HG02973 (cell line): ENCODE data around the gene NPB.

ENCODE experiments used
- ATAC-seq: cut with Tn5 transposase; IDR thresholded peaks from one replicate; pipeline ENCODE4 v1.9.1; 2021; ENCODE audit warnings: moderate library complexity; ENCODE audit not compliant: unreplicated experiment

NPB gene

DNA sequence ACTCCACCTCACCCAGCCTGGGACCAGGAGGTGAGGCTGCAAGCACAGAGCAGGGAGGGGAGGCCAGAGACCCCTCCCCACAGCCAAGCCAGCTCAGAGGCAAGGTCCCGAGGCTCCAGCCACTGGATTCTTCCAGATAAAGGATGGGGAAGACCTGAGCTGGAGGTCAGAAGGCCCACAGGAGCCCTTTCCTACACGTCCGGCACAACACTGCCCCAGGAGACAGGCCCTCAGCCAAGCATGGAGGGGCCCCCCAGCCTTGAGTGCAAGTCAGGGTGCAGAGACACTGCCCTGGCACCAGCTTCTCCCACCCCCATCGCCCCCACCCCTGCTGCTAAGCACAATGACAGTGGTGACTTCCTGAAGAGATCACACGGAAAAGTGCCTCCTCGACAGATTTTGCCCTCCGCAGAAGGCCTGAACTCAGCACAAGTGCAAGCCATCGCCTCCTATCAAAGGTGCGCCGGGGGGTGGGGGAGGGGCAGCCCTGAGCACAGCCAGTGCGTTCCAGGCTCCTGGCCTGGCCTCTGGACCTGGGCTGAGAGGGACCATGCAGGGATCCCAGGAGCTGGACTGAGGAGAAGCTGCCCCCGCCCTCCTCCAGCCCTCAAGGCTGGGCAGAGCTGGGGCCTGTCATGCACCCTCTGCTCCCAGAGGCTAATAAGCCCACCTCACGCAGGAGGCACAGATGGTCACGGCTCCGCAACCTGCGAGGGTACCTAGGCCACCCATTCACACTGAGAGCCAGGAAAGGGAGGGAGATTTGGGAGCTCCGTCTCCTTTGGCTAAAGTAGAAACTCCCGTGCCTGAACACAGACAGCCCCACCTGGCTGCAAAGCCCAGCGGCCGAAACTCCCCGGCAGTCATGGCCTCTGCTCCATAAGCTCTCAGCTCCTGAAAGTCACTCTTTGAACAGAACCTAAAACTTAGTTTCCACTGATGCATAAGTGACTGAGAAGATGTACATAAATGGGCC is 22.8 kb downstream of the NPB start:
- ATAC-seq = no peak

DNA sequence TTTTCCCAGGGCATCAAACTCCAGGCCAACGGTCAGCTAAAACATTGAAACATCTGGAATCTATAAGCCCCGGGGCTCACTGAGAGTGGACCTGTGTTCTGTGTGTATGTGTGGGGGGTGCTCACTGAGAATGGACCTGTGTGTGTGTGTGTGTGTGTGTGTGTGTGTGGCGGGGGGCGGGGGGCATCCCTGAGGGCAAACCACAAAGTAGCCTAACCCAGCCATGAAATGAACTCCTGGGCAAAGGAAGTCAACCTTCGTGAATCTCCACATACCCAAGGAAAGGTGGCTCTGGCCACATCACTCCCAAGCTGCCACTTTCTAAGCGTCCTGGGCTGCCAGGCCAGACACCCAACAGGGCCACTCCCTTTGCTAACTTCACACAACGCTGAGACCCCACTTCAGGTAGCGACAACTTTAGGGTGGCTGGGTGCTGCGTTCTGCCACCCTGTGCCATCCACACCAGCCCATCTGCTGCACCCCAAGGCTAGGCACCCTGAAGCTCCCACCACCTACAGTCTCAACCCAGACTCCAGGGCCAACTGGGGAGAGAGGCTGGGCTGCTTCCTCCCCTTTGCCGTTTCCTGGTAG is 23.9 kb downstream of the NPB start:
- no peak for ATAC-seq

DNA sequence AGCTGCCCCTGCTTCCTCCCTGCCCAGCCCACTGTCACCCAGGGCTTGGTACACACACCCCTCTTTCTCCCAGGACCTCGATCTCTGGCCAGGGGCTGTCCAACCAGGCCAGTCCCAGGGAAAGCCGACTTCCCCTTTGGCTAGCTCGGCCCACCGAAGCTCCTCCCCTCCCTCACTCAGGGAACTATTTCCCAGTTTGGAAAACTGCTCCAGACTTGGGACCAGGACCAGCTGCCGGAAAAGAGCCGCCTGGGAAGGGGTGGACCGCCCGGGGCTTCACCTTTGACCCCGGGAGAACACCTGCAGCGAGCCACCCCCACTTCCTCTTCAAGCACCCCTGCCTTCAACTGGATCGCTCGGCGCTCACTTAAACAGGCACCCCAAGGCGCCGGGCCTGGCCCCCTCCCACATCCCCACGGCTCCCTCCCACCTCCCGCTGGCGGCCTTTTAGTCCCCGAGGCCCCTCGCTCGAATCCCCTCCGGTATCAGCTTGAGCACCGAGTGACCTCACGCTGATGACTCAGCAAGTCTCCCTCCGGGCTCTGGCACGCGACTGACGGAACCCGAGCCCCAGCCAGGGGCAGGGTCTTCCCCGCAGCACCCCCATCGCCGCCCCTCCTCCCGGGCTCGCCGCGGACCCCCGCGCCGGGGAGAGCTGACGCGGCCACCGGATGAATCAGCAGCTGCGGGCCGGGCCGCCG is 24.6 kb downstream of the NPB start:
- ATAC-seq = peak; percentile 19

DNA sequence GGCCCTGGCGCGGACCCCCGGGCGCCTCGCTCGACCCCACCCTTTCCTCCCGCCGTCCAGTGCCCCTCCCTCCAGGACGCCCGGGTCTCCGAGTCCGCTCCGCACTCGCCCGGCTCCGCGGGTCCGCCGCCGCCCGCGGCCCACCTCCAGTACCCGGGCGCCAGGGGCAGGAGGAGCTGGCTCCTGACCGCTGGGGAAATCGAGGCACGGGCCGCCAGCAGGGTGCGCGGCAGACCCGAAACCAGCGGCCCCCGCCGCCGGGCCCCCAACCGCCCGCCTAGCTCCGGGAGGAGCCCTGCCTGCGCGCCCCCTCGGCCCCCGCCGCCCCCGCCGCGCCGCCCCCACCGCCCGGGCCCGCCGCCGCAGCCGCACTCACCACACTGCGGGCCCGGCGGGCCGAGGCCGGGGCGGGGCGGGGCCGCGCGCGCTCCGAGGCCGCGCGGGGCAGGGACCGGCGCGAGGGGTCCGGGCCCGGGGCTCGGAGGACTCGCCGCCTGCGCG is 25.2 kb downstream of the NPB start:
- peak; percentile 16 for ATAC-seq

DNA sequence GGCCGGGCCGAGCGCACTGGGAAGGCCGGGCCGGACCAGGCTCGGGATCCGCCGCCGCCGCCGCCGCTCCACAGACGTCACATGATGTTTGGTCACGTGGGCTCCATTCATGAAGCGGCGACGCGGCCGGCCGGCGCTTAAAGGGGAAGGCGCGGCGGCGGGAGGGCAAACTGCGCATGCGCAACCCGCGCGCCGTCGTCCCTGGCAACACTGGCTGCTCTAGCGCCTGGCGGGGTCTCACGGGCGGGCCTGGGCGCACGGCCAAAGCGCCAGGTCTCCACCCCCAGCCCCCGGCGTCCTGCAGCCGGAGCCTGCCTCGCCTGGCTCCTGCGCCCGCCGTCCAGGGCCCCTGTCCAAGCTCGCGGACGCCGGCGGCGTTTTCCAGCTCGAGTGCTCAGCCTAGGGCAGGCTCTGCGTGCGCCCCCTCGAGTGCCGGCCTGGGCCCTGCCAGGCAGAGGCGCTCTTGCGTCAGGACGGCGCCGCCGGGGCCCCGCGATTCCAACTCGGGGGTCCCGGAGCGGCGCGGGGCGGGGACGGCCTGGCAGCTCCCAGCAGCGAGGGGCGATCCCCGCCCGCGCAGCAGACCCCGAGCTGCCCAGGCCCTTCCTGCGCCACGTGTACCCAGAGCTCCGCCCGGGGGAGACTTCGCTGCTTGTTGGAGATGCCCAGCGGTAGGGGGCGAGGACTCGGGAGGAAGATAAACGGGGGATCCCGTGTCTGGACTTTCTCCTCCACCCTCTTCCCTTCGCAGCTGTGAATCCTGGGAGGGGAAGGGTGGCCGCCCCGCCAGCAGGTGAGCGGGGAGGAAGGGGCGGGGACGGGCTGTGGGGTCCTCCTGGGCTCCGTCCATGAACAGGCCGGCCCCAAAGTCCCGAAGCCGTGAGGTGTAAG is 25.9 kb downstream of the NPB start, which contains the start of gene MAFG:
TSS of gene MAFG (minus strand) at position 83 of the 891 bp plus-strand sequence. CDS start 4,550 bp downstream, outside the sequence.
- ATAC-seq = peak; percentile 49

DNA sequence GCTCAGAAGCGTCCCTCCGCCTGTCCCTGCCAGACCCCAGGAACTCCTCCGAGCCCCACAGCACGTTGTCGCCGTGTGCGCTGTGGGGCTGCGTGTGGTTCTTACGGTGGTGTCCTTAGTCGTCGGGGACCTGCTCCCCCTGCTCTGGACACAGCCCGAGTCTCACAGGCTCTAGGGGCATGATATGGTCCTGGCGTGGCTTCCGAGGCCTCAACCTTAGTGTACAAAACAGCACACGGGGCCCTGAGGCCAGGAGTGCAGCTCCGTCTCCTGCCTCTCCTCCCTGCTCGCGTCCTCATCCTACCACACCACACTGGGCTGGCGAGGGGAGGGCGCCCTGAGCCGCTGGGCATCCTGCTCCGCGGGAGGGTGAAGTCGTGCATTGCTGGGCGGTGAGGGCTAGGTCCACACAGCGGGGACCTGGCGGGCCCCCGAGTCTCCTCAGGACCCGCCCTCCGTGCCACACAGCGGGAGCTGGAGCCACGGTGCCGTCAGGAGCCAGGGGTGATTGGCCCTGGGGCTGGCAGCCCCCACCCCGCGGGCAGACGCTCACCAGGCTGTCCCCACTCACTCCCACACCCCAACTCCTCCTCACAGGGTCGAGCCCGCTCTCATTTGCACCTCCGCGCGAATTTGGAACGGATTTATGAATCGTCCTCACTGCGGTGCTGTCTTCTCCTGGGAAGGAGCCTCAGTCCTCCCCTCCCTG is 26.7 kb downstream of the NPB start:
- no peak for ATAC-seq

DNA sequence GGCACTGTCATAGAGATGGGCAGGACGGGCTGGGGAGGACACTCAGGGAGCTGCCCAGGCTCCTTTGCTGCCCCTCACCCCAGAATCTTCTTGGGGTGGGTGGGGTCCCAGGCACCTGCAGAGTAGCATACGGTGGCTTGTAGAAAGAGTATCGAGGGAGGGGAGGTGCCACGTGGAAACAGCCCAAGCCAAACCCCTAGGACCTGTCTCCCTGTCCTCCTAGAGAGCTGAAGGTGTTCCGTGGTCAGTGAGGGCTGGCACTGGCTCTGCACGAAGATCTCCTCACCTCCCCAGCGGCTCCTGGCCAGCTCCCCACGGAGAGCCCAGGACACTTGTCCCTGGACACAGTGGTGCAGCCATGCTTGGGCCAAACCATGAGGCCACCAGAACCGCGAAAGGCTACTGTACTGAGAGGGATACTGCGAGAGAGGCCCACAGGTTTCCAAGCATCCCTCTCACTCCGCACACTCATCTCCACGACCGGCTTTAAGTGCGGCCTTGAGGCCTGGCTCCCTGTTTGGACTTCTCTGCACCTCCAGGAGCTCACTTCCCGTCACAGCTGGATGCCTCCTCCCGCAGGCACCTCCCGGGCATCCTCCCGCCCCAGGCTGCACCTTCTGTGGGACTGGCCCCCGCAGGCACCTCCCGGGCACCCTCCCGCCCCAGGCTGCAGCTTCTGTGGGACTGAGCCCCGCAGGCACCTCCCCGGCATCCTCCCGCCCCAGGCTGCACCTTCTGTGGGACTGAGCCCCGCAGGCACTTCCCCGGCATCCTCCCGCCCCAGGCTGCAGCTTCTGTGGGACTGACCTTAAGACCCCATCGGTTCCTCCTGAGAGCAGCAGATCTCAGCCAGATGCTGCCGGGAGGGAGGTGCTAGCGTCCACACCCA is 27.5 kb downstream of the NPB start:
- no peak for ATAC-seq

DNA sequence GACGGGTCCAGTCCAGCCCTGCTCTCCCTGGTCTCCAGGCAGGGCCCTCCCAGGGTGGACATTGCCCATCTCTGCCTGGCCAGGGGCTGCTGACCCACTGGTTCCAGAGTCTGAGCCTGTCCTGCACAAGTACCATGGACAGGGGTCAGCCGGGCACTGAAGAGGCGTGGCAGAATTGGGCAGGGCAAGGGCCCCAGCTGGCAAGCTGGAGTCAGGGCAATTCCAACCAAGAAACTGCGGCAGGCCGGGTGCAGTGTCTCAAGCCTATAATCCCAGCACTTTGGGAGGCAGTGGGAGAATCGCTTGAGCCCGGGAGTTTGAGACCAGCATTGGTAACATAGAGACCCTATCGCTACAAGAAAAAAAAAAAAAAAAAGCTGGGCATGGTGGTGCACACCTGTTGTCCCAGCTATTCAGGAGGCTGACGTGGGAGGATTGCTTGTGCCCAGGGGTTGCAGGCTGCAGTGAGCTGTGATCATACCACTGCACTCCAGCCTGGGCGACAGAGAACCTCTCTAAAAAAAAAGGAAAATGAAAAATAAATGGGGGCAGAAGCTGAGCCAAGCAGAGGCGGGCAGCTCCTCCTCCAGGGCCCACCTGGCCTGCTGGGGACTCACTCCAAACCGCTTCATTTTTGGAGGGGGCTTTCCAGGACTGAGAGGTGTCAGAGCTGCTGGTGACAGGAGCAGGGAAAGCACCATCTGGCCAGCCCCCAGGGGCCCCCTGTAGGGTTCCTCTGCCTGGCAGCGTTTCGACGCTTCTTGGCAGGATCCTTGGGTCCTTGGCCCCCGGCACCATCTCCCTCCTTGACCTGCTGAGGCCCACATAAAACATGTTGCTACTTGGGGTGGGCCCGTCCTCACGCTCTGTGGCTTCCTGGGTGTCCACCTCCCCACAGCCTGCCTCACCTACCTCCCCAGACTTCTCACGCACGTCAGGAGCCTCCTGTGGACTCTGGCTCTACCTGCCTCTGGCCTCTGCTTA is 28.4 kb downstream of the NPB start:
- ATAC-seq = no peak

DNA sequence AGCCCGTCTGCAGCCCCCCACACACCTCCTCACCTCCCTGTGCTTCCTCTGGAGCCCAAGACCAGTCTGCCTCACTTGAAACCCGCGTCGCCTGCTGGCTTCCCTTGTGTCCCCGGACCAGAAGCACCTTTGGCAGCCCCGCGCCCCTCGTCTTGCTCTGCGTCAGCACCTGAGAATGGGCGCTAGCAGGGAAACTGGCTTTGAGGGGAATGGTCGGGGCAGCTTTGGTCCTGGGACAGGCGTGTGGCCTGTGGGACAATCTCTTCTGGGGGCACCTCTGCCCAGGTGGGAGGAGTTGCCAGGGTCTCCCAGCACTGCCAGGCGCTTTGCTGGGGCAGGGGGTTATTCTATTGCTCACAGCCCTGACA is 29.1 kb downstream of the NPB start:
- no peak for ATAC-seq

DNA sequence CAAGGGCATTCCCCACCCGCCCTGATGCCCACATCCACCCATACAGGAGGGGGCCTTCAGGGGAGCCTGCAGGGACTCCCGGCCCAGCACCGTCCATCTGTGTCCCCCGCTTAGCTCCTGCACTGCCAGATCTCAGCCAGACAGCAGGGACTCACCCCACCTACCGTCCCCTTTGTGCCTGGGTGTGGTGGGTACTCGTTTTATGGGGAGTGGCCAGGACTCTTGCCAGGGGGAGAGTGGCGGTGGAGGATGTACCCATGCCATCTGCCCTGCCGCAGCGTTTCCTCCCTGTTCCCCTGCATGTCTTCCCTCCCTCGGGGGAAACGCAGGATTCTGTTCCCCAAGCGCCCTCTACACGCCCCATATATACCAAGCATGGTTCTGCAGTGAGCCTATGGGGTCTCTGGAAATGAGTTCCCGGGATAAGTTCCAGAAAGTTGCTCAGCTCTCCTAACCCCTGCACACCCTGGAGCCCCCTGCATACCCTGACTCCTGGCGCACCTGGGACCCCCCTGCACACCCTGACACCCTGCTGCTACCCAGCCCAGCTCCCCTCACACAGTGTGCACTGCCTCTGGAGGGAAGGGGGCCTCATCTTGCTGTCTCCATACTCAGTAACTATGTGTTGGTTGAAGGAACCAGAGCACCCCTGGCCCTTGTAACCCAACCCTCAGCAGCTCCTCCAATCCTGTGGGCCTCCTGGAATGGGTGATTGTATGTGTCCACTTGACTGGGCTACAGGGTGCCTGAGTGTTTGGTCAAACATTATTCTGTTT is 29.7 kb downstream of the NPB start:
- no peak for ATAC-seq

DNA sequence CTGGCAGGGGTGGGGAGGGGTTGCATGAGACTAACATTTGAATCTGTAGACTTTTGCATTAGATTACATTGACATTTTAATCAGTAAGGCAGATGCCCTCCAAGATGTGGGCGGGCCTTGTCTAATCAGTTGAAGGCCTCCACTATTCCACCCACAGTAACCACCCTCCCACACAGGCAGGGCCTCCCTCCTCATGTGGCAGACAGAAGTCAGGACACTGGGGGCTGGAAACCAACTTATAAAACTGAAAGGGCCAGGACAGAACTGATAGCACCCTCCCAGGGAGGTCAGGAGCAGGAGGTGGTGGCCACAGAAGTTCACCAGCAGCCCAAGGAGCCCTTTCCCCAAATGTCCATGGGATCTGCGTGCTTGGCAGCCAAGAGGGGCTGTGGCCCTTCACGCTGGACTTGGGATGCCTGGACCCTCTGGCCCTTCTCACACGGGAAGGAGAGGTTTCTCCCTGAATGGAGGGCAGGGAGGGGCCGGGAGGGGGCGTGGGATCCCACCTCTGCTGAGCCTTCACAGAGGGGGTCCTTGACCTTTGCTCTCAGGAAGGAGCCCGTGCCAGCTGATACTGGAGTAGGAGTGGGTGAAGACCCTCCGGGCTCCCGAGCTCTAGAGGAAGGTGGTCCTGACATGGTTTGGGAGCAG is 30.4 kb downstream of the NPB start:
- no peak for ATAC-seq

DNA sequence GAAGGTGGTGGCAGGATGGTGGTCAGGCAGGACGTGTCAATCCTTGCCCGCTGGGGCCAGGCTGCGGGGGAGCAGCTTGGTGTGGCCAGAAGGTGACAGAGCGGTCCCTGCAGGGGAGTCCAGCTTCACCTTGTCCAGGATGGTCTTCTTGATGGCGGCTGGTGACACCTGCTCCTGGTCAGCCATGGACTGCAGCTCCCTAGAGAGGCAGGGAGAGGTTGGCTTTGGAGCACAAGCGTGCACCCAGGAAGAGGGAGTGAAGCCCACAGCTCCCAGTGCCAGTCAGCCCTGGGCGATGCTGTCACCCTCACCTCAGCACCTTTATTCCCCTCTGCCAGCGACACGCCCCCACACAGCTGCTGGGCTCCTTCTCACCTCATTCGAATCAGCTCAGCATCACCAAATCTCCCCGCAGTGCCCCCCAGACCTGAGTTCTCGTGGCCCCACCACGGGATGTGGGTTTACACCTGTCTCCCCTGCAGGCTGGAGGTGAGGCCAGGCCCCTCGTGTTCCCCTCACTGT is 31.2 kb downstream of the NPB start:
- ATAC-seq = no peak

DNA sequence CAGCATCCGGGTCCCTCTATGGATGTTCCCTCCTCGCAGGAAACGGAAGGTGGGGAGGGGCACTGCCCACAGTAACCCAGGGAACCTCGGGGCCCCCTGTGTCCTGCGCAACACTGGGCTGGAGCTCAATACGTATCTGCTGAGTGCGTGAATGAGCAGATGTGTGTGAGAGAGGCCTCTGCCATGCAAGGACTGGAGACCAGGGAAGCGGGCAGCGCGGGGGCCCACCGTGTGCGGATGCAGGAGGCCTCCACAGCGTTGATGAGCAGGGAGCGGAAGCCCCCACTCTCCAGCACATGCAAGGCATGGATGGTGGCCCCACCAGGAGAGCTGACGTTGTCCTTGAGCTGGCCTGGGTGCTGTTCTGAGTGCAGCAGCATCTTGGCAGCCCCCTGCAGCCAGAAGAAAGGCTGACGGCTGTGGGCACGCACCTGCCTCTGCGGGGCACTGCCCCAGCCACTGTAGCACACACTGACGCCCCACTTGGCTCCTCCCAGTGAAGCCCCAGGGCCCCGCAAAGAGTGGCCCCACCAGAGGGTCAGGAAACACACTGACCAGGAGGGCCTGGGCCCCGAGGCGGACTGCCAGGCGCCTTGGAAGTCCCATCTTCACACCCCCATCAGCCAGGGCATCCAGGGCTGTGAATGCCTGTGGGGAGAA is 32.2 kb downstream of the NPB start:
- no peak for ATAC-seq

DNA sequence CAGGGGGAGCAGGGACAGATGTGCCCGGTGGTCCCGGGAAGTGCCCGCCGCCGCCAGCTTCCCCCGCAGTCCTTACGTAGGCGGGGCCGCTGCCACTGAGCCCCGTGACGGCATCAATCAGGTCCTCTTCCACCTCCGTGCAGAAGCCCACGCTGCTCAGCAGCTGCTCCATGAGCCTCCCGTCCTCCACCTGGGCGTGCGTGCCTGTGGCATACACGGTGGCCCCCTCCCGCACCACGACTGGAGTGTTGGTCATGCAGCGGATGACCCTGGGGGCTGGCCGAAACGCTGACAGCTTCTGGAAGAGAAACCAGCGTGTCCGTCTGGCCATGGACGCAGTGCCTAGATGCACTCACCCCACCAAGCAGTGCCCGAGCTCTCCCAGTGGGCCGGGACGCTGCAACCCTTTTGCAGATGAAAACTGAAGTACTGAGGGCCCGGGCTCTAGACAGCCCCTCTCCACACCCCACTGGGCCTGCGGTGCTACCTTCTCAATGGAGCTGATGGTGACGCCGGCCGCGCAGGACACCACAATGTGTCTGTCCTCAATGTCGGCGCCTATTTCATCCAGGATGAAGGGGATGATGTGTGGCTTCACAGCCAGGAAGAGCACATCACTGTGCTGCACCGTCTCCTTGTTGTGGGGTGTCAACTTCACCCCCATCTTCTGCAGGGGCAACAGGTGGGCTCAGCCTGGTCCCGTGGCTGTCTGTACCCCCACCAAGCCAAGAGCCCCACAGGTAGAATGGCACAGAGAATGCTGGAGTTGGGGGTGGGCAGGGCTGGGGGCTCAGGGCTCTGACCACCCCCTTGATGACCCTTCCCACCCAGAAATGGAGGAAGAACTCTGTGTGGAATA is 33.0 kb downstream of the NPB start:
- ATAC-seq = no peak

DNA sequence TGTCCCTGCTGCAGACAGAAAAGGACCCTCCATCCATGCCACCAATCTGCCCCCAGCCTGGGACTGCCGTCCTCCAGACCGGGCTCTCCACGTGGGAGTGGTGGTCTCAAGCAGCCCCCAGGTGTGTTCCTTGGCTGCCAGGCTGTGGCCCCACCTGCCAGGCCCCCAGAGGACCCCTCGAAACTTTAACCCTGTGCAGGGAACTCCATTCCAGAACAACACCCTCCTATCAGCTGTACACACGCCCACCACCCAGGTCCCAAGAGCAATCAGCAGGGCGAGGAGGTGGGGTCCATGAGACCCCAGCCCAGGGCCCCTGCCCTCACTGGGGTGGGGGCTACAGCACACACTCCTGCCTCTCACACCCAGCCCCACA is 33.7 kb downstream of the NPB start:
- ATAC-seq = no peak
